Hematopoietic multipotent progenitor cell treated with erythropoietin and hydrocortisone succinate and interleukin-3 and kit ligand, for 6 days (in vitro differentiated cells): ENCODE results near the gene GLT8D1.
A peak's percentile ranks its signal among the peaks of the same experiment; 100 is the strongest.
"Not testable (repeated sequence)": the region's sequence is repeated elsewhere in the genome, so short reads cannot be mapped to it uniquely, and the experiment has no call there.

Experiments used
- DNase-seq: peaks from one replicate; pipeline ENCODE4 v3.0.0-alpha.2; 2015

Gene GLT8D1

GRCh38 chr3:52678265-52679198 is 27.1 kb downstream of the GLT8D1 start:
- DNase-seq, result no peak

- DNase-seq, result not testable (repeated sequence)
These were observed 29.4 kb downstream of the GLT8D1 start for GRCh38 chr3:52676201-52676600.

GRCh38 chr3:52671676-52672075 is 33.9 kb downstream of the GLT8D1 start:
- DNase-seq, result no peak

- peak; percentile 80 for DNase-seq
These were observed 34.7 kb downstream of the GLT8D1 start for GRCh38 chr3:52670621-52671521.

GRCh38 chr3:52663098-52663497 is 42.5 kb downstream of the GLT8D1 start:
- DNase-seq, result no peak

- no peak for DNase-seq
These were observed 45.5 kb downstream of the GLT8D1 start for GRCh38 chr3:52660046-52660445.

- no peak for DNase-seq
These were observed 49.7 kb downstream of the GLT8D1 start for GRCh38 chr3:52655895-52656294.

- no peak for DNase-seq
These were observed 54.0 kb downstream of the GLT8D1 start for GRCh38 chr3:52651592-52651991.

- peak; percentile 72 for DNase-seq
These were observed 55.2 kb downstream of the GLT8D1 start for GRCh38 chr3:52650439-52650838.

GRCh38 chr3:52649461-52650210 is 56.0 kb downstream of the GLT8D1 start:
- DNase-seq, result no peak

- DNase-seq, result no peak
These were observed 60.0 kb downstream of the GLT8D1 start for GRCh38 chr3:52645549-52645948.
